ENCODE measurements around the gene EXOC6B. TPM values are rescaled to one million over a fixed set of nuclear protein-coding genes. Genes with fewer than 3 reads are reported as not detected.
A peak's percentile ranks its signal among the peaks of the same experiment; 100 is the strongest.

Gene EXOC6B
- total and polyA plus RNA-seq, 8 donors, result 2.4 to 19.2 (median 11.3) TPM

GRCh38 chr2:72809095-72809494, 16.7 kb downstream of the EXOC6B start:
- H3K27ac ChIP-seq, result no peak overlapping the region
- H3K4me1 ChIP-seq, result no peaks in the 10 kb centered on the region
- intact Hi-C loops (cut with DNase I), result no loop called here
- ATAC-seq (no peak), DNase-seq (no peak), FAIRE-seq (peak; percentile 79)
- WGBS, 2 donors, result 97 to 100% methylated on average over 1 of the region's 1 CpG
- H3K27me3 ChIP-seq, result no peaks in the 10 kb centered on the region
- no peak overlapping the region for H3K4me3 ChIP-seq
- no peaks in the 10 kb centered on the region for H3K36me3 ChIP-seq
- no peaks in the 10 kb centered on the region for H3K9me3 ChIP-seq
- TF ChIP-seq, protein P1, sequence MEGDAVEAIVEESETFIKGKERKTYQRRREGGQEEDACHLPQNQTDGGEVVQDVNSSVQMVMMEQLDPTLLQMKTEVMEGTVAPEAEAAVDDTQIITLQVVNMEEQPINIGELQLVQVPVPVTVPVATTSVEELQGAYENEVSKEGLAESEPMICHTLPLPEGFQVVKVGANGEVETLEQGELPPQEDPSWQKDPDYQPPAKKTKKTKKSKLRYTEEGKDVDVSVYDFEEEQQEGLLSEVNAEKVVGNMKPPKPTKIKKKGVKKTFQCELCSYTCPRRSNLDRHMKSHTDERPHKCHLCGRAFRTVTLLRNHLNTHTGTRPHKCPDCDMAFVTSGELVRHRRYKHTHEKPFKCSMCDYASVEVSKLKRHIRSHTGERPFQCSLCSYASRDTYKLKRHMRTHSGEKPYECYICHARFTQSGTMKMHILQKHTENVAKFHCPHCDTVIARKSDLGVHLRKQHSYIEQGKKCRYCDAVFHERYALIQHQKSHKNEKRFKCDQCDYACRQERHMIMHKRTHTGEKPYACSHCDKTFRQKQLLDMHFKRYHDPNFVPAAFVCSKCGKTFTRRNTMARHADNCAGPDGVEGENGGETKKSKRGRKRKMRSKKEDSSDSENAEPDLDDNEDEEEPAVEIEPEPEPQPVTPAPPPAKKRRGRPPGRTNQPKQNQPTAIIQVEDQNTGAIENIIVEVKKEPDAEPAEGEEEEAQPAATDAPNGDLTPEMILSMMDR (IDR thresholded peaks at IDR 0.05), result no peak

GRCh38 chr2:72806280-72806945, 19.4 kb downstream of the EXOC6B start:
- Histone ChIP-seq H3K4me1 (no peaks in the 10 kb centered on the region), H3K4me3 (no peak overlapping the region), H3K27ac (no peak overlapping the region), H3K27me3 (no peaks in the 10 kb centered on the region), H3K9me3 (no peaks in the 10 kb centered on the region), H3K36me3 (no peaks in the 10 kb centered on the region)
- FAIRE-seq (no peak), DNase-seq (no peak), ATAC-seq (no peak)
- intact Hi-C loops (cut with DNase I), result no loop called here
- 90 to 94% methylated on average over 3 of the region's 3 CpGs for WGBS, 2 donors
- TF ChIP-seq, protein P1 (IDR thresholded peaks at IDR 0.05), result no peak

- ATAC-seq, result no peak
- H3K4me1 ChIP-seq, result peaks cover 0 to 3% (median 0%) of the 10 kb centered on the region in 3 donors
- H3K36me3 ChIP-seq, result no peaks in the 10 kb centered on the region
- H3K4me3 ChIP-seq, result no peak overlapping the region
- intact Hi-C loops (cut with DNase I), result no loop called here
- no peak overlapping the region for H3K27ac ChIP-seq
- no peaks in the 10 kb centered on the region for H3K9me3 ChIP-seq
- no peak for DNase-seq
- no peaks in the 10 kb centered on the region for H3K27me3 ChIP-seq
- TF ChIP-seq, protein P1 (IDR thresholded peaks at IDR 0.05), result no peak
- FAIRE-seq, result no peak
These were observed 22.1 kb downstream of the EXOC6B start for GRCh38 chr2:72803626-72804320.

GRCh38 chr2:72803151-72803550, 22.7 kb downstream of the EXOC6B start:
- WGBS, 2 donors, result 82 to 86% methylated on average over 1 of the region's 1 CpG
- ATAC-seq, result no peak
- FAIRE-seq, result no peak

More at GRCh38 chr2:72803151-72803550, 22.7 kb downstream of the EXOC6B start:
- peaks cover 0 to 3% (median 0%) of the 10 kb centered on the region in 3 donors for H3K4me1 ChIP-seq
- TF ChIP-seq, protein P1 (IDR thresholded peaks at IDR 0.05), result no peak
- H3K9me3 ChIP-seq, result no peaks in the 10 kb centered on the region
- H3K36me3 ChIP-seq, result no peaks in the 10 kb centered on the region
- no peaks in the 10 kb centered on the region for H3K27me3 ChIP-seq
- H3K27ac ChIP-seq, result no peak overlapping the region
- intact Hi-C loops (cut with DNase I), result no loop called here
- no peak for DNase-seq
- no peak overlapping the region for H3K4me3 ChIP-seq

Data from pancreas (tissue), 10 donors.